Esophagus (tissue), 2 donors: ENCODE data around the gene BPI. TPM values are rescaled to one million over a fixed set of nuclear protein-coding genes. Genes with fewer than 3 reads are reported as not detected.

Source experiments
- H3K27ac ChIP-seq, 2 donors: one replicate each; pipeline ENCODE4 v1.5.1; 2013; ENCODE audit warnings: low read depth in 2 of 2, mild to moderate bottlenecking in 2 of 2, inconsistent platforms in 1 of 2, low read length in 1 of 2, moderate library complexity in 1 of 2
- H3K27me3 ChIP-seq, 2 donors: one replicate each; pipeline ENCODE4 v1.6.1; 2013; ENCODE audit warnings: low read length in 2 of 2, control low read depth in 1 of 2, mild to moderate bottlenecking in 1 of 2; ENCODE audit not compliant: insufficient read depth in 2 of 2, control insufficient read depth in 1 of 2
- H3K36me3 ChIP-seq, 2 donors: one replicate each; pipeline ENCODE4 v1.6.1; 2013; ENCODE audit warnings: low read length in 1 of 2; ENCODE audit not compliant: control insufficient read depth in 2 of 2, insufficient read depth in 2 of 2
- H3K4me1 ChIP-seq, 2 donors: one replicate each; pipeline ENCODE4 v1.6.1; 2013; ENCODE audit warnings: low read length in 1 of 2; ENCODE audit not compliant: control insufficient read depth in 2 of 2, insufficient read depth in 2 of 2
- H3K4me3 ChIP-seq, 2 donors: one replicate each; pipeline ENCODE4 v1.5.1; 2013; ENCODE audit warnings: low read length in 2 of 2, mild to moderate bottlenecking in 2 of 2, low read depth in 1 of 2, moderate library complexity in 1 of 2
- H3K9me3 ChIP-seq, 2 donors: one replicate each; pipeline ENCODE4 v1.6.1; 2013; ENCODE audit warnings: mild to moderate bottlenecking in 2 of 2, low read depth in 1 of 2, low read length in 1 of 2, moderate library complexity in 1 of 2; ENCODE audit not compliant: control insufficient read depth in 2 of 2, insufficient read depth in 1 of 2
- WGBS, 2 donors: extraction: QIAGEN DNeasy Blood & Tissue Kit; methylation state at CpG; one replicate each; pipeline ENCODE4 v1.1.7; 2013; 5-methylcytosine and 5-hydroxymethylcytosine counted together
- polyA plus RNA-seq, 2 donors: library from polyadenylated mRNA; stranded (reverse); fragments of 200-250 nt; gene quantifications; one replicate each; pipeline ENCODE4 v1.2.3, GENCODE V29; 2013
- donor health status: healthy with polysubstance abuse.
- donor health status: Bipolar disorder and iron deficiency.

BPI gene
- polyA plus RNA-seq, 2 donors: 0.02 TPM; not detected in 1

DNA sequence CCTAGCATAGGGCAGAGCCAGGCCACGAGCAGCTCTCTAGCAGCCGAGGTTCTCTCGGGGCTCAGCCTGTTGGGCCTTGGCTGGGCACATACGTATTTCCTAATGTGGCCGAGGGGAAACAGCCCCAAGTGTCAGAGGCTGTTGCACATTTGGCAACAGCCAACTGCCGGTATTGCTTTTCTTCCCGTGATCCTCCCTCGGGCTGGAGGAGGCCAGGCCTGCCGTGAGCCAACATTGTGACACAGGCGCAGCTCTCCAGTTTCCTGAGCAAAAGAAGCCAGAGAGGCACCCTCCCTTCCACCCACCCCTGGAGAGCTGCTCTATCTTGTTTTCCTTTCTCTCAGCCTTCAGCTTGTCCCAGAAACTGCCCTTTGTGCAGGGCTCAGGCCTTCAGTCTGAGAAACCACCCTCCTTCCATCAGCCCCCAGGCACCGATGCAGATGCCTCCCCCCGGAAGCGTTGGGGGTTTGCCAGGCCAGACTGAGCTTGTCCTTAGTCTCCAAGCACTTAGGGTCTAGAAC, 5.1 kb upstream of the BPI start:
- 14 to 26% methylated on average over 13 of the region's 13 CpGs for WGBS, 2 donors
- H3K4me1 ChIP-seq: peaks cover 3 to 14% of the 10 kb centered on the region in 2 donors
- no peak overlapping the region for H3K4me3 ChIP-seq
- H3K9me3 ChIP-seq: no peaks in the 10 kb centered on the region
- H3K27ac ChIP-seq: peak overlapping the region; percentile 71 to 93
- no peaks in the 10 kb centered on the region for H3K27me3 ChIP-seq
- no peaks in the 10 kb centered on the region for H3K36me3 ChIP-seq

DNA sequence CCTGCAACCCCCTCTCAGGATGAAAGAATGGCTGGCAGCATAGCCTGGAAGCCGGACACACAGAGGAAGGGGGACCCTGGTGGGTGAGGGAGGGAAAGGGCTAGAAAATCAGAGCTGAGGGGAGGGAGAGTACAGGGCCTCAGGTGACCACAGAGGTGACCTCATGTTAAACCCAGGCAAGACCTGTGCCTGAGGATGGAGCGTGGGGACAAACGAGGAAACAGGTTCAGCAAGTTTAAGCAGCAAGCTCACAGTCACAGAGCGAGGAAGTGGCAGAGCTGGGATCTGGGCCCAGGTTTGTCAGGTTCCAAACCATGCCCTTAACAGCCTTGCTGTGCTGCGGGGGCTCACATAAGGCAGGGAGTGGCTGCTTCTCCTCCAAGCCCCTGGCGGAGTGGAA, 4.0 kb upstream of the BPI start:
- H3K27me3 ChIP-seq: no peaks in the 10 kb centered on the region
- WGBS, 2 donors: 56 to 58% methylated on average over 6 of the region's 6 CpGs
- no peak overlapping the region for H3K4me3 ChIP-seq
- H3K36me3 ChIP-seq: no peaks in the 10 kb centered on the region
- no peaks in the 10 kb centered on the region for H3K9me3 ChIP-seq
- peak overlapping the region; percentile 71 to 88 for H3K27ac ChIP-seq
- peaks cover 3 to 14% of the 10 kb centered on the region in 2 donors for H3K4me1 ChIP-seq

DNA sequence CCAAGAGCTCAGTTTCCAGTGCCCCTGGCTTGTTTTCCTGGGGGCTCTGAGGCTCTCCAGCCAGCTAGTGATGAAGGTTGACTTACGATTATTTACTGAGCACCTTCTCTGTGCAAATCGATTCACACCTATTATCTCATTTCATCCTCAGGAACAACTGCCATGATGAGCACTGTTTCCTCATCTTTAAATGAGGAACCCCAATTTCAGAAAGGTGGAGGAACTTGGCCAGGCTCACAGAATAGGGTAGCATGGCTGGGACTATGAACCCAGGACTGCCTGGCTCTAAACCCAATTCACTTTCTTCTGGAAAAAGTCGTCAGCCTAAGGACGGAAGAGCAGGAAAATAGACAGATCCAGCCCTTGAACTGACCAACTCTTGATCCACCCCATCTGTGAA, 3.5 kb upstream of the BPI start:
- Histone ChIP-seq H3K4me3 (no peak overlapping the region), H3K9me3 (no peaks in the 10 kb centered on the region), H3K36me3 (no peaks in the 10 kb centered on the region), H3K4me1 (peaks cover 3 to 14% of the 10 kb centered on the region in 2 donors), H3K27me3 (no peaks in the 10 kb centered on the region), H3K27ac (peak overlapping the region; percentile 32 to 88)
- WGBS, 2 donors: 66 to 72% methylated on average over 4 of the region's 4 CpGs

DNA sequence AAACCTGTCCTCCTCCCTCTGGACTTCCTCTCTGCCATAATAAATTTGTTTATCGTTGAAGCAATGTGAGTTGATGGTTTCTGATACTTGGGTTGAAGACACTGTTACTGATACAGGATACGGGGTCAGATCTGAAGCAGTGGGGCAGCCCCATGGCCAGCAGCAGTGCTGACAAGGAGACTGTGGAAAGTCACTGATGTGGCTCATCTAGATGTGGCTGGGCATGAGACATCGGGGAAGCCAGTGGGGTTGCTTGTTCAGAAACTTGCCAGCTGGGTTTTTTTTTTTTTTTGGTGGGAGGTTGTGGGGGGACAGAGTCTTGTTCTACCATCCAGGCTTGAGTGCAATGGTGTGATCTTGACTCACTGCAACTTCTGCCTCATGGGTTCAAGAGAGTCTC, 2.6 kb upstream of the BPI start:
- 85 to 95% methylated on average over 3 of the region's 3 CpGs for WGBS, 2 donors
- Histone ChIP-seq H3K27ac (no peak overlapping the region), H3K36me3 (no peaks in the 10 kb centered on the region), H3K27me3 (no peaks in the 10 kb centered on the region), H3K4me3 (no peak overlapping the region), H3K4me1 (peaks cover under 1 to 14% of the 10 kb centered on the region in 2 donors), H3K9me3 (no peaks in the 10 kb centered on the region)

DNA sequence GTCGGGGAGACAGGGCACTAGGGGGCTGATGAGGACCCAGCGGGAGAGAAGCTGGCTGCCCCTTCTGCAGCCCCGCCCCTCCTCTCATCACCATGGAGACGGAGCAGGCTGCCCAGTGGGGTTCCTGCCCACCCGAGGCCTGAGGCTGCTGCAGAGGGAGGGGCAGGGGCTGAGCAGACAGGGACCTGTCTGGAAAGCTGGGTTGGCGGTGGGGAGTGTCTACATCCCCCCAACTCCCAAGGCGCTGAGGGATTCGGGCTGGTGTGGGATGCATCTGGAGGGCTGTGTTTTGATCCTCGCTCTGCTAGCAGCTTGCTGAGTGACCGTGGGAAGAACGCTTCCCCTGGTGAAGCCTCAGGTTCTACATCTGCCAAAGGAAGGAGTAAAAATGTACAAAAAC, 1.2 kb upstream of the BPI start:
- Histone ChIP-seq H3K4me3 (no peak overlapping the region), H3K27me3 (no peaks in the 10 kb centered on the region), H3K27ac (no peak overlapping the region), H3K4me1 (peaks cover 0 to 14% of the 10 kb centered on the region in 2 donors), H3K36me3 (no peaks in the 10 kb centered on the region), H3K9me3 (no peaks in the 10 kb centered on the region)
- WGBS, 2 donors: 34 to 48% methylated on average over 11 of the region's 11 CpGs

DNA sequence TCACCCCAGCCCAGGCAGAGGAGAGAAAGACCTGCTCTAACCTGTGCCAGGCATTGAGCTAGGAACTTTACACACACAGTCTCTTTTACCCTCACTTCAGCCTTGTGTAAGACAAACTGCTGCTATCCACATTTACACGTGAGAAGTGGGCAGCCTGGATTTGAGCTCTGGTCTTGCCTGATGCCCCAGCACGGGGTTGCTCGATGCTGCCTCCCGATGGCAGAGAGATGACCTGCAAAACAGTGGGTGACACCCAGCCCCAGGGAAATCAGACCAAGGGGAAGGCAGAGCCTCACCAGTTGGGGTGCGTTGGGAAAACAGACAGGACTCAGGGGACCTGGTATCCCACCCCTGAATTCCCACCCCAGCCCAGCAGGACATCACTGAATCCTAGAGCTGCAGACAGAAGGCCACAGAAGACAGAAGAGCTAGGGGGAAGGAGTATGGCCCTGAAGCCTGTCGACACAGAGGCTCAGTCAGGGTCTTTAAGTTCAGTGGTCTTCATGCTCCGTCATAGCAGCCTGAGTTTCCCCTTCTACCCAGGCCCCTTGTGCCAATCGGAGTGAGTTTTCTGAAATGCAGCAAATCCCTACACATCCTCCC, 990 bp downstream of the BPI start:
- no peaks in the 10 kb centered on the region for H3K9me3 ChIP-seq
- H3K36me3 ChIP-seq: no peaks in the 10 kb centered on the region
- H3K27ac ChIP-seq: no peak overlapping the region
- WGBS, 2 donors: 48 to 53% methylated on average over 7 to 8 of the region's 8 CpGs
- H3K4me3 ChIP-seq: no peak overlapping the region
- peaks cover 0 to 4% of the 10 kb centered on the region in 2 donors for H3K4me1 ChIP-seq
- no peaks in the 10 kb centered on the region for H3K27me3 ChIP-seq

DNA sequence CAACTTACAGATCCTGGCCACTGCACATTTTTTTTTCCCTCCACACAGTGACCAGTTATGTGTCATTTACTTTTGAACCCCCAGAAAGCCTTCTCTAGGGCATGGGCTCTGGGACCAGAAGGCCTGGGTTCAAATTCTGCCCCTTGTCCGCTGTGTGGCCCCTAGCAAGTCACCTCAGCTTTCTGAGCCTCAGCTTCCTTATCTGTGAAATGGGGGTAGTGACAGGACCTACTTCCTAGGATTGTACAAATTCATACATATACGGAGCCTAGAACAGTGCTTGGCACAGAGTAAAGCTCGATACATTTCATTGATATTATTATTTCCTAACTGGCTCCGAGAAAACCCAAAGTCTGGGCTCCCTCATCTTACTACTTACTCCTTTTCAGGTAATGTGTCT, 1.6 kb downstream of the BPI start:
- Histone ChIP-seq H3K4me1 (no peaks in the 10 kb centered on the region), H3K9me3 (no peaks in the 10 kb centered on the region), H3K36me3 (no peaks in the 10 kb centered on the region), H3K4me3 (no peak overlapping the region), H3K27me3 (no peaks in the 10 kb centered on the region), H3K27ac (no peak overlapping the region)
- WGBS, 2 donors: 90 to 94% methylated on average over 4 of the region's 4 CpGs

DNA sequence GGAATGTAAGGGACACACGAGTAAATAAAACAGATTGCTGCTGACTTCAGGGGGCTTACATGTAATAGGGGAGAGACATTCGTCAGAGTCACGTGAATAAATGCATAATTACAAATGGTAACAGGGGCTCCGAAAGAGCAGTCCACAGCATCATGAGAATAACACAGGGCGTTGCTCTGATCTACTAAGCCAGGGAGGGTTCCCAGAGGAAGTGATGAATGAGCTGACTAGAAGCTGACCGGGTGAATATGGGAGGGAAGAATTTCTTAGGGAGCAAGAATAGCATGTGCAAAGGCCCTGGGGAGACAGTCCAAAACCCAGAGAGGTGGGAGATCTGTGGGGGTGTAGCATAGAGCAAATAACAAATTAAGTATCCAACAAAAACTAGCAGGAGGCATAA, 2.4 kb downstream of the BPI start:
- no peaks in the 10 kb centered on the region for H3K36me3 ChIP-seq
- no peak overlapping the region for H3K4me3 ChIP-seq
- WGBS, 2 donors: 79 to 81% methylated on average over 6 of the region's 6 CpGs
- H3K4me1 ChIP-seq: no peaks in the 10 kb centered on the region
- no peak overlapping the region for H3K27ac ChIP-seq
- H3K27me3 ChIP-seq: no peaks in the 10 kb centered on the region
- no peaks in the 10 kb centered on the region for H3K9me3 ChIP-seq

DNA sequence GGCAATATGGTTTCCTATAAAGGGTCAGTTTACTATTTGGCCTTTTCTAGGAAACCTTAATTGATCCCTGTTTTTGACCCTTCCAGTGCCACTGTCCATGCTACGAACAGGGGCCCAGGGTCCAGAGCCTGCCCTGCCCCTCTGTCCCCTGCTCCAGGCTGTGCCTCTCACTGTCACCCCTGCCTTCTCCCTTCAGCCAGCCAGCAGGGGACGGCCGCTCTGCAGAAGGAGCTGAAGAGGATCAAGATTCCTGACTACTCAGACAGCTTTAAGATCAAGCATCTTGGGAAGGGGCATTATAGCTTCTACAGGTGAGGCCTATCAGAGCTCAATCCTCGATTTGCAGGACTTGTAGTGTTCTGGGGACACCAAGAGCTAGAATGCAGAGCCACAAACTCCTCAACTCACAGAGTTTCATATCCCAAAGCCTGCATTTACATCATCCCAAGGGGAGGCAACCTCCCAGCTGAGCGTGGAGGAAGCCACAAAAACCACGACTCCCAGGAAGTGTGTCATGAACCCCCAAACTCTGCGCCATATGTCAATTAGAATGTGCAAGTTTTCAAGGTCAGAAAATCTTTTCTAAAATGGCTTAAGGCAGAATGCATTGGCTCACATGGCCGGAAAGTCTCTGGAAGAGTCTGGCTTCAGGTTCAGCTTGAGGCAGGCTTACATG, 3.6 kb downstream of the BPI start:
- WGBS, 2 donors: 80 to 82% methylated on average over 8 of the region's 8 CpGs
- no peak overlapping the region for H3K27ac ChIP-seq

DNA sequence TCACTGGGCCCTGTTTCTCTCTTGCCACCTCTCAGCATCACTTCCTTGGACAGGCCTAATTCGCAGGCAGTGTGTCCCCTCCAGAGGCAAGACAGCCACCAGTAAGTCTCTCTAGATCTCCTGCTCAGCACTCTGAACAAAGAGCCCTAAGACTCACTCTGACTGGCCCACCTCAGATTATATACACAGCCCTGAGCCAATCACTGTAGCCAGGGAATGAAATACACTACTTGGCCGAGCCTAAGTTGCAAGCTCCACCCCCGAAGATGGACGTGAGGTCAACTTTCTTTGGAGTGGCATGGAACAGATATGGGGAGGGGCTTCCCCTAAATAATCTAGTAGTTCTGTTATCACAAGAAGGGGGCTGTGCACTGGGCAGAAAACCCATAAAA, 4.1 kb downstream of the BPI start:
- H3K4me3 ChIP-seq: no peak overlapping the region
- H3K36me3 ChIP-seq: no peaks in the 10 kb centered on the region
- H3K9me3 ChIP-seq: no peaks in the 10 kb centered on the region
- no peak overlapping the region for H3K27ac ChIP-seq
- H3K4me1 ChIP-seq: no peaks in the 10 kb centered on the region
- 66 to 69% methylated on average over 4 of the region's 4 CpGs for WGBS, 2 donors
- no peaks in the 10 kb centered on the region for H3K27me3 ChIP-seq

More for the DNA sequence above, 3.6 kb downstream of the BPI start:
- no peaks in the 10 kb centered on the region for H3K9me3 ChIP-seq
- H3K27me3 ChIP-seq: no peaks in the 10 kb centered on the region
- no peaks in the 10 kb centered on the region for H3K4me1 ChIP-seq
- no peak overlapping the region for H3K4me3 ChIP-seq
- no peaks in the 10 kb centered on the region for H3K36me3 ChIP-seq
